ENCODE results near the gene MYLK. TPM values are rescaled to one million over a fixed set of nuclear protein-coding genes. Genes with fewer than 3 reads are reported as not detected.

Gene MYLK
- total and polyA plus RNA-seq, 9 donors, result 16.4 to 34.5 (median 27.0) TPM

- peak overlapping the region; percentile 99 for H3K27ac ChIP-seq (ENCODE audit: low read length)
- H3K36me3 ChIP-seq (ENCODE audit: control insufficient read depth, insufficient read depth, low read length), result peaks cover 3% of the 10 kb centered on the region
- 5% methylated on average over 7 of the region's 10 CpGs for WGBS (ENCODE audit: insufficient coverage)
- peaks cover 11% of the 10 kb centered on the region for H3K9me3 ChIP-seq (replicated peaks; ENCODE audit: control insufficient read depth, low read depth, low read length)
- peak overlapping the region; percentile 96 for H3K4me3 ChIP-seq (ENCODE audit: low read length)
- H3K4me1 ChIP-seq (ENCODE audit: control insufficient read depth, insufficient read depth, low read length), result peaks cover 10% of the 10 kb centered on the region
- peak; percentile 41 for DNase-seq
- H3K27me3 ChIP-seq (ENCODE audit: control insufficient read depth, insufficient read depth, low read length), result no peaks in the 10 kb centered on the region
Measured at GRCh38 chr3:123586131-123586530, 298.0 kb downstream of the MYLK start.

- no peaks in the 10 kb centered on the region for H3K27me3 ChIP-seq (ENCODE audit: control insufficient read depth, insufficient read depth, low read length)
- H3K4me1 ChIP-seq (ENCODE audit: control insufficient read depth, insufficient read depth, low read length), result peaks cover 10% of the 10 kb centered on the region
- peak within 1 kb of the TSS; percentile 99 for H3K27ac ChIP-seq (ENCODE audit: low read length)
- DNase-seq, result peak; percentile 99
- H3K9me3 ChIP-seq (replicated peaks; ENCODE audit: control insufficient read depth, low read depth, low read length), result peaks cover 2% of the 10 kb centered on the region
- peak within 1 kb of the TSS; percentile 96 for H3K4me3 ChIP-seq (ENCODE audit: low read length)
- H3K36me3 ChIP-seq (ENCODE audit: control insufficient read depth, insufficient read depth, low read length), result peaks cover 6% of the 10 kb centered on the region
- WGBS (ENCODE audit: insufficient coverage), result under 1% methylated on average over 49 of the region's 54 CpGs
Measured at GRCh38 chr3:123584988-123585937, 298.9 kb downstream of the MYLK start, which contains the start of gene HACD2. HACD2 (minus strand) TSS chr3:123585053; CDS start chr3:123585027, 26 bp downstream.

DNA sequence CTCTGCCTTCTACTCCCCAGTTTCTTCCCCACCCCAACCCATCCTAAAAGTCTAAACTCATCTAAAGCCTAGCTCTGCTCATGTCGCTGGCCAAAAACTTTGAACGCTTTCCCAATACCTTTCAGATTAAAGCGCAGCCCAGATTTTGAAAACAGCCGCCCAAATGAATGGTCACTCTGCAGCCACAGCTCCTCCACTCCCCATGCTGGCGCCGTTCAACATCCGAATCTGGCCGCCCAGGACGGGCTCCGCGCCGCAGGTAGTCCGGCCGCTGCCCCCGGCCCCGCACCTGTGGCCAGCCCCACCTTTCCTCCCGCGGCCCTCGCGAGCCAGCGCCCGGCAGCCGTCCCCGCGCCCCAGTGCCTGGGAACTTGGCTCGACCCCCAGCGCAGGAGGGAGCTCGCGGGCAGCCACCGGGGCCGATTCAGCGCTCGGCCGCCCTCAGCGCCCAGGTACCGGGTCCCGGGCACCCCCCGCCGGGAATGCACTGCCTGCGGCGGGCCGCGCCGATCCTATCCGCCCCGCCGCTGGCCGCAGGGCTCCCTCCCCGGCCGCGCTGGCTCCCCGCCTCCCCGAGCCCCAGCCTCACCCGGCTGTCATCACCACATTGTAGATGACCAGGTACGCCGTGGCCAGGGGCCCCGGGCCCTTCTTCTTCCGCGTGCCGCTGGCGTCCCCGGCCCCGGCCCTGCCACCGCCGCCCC is 299.7 kb downstream of the MYLK start:
- peak; percentile 63 for DNase-seq
- Histone ChIP-seq H3K9me3 (replicated peaks; ENCODE audit: control insufficient read depth, low read depth, low read length) (no peaks in the 10 kb centered on the region), H3K27ac (ENCODE audit: low read length) (peak overlapping the region; percentile 57), H3K27me3 (ENCODE audit: control insufficient read depth, insufficient read depth, low read length) (no peaks in the 10 kb centered on the region), H3K36me3 (ENCODE audit: control insufficient read depth, insufficient read depth, low read length) (peaks cover 6% of the 10 kb centered on the region), H3K4me3 (ENCODE audit: low read length) (peak overlapping the region; percentile 96), H3K4me1 (ENCODE audit: control insufficient read depth, insufficient read depth, low read length) (peaks cover 10% of the 10 kb centered on the region)
- under 1% methylated on average over 62 of the region's 65 CpGs for WGBS (ENCODE audit: insufficient coverage)

DNA sequence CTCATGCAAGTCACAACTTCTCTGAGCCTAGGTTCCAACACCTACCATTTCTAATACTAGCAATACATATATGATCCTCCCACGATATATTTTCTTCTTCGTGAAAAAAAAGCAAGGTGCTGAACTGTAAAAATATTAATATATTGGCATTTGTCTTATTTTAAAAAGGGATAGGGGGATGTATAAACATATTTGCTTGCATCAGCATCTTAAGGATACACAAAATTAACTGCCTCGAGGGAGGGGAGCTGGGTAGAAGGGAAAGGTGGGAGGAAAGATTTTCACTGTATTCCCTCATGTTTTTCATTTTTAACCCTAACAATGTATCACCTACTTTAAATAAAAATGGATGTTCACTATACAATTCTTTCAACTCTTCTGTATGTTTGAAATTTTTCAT is 300.6 kb downstream of the MYLK start:
- H3K4me3 ChIP-seq (ENCODE audit: low read length), result no peak overlapping the region
- peaks cover 8% of the 10 kb centered on the region for H3K36me3 ChIP-seq (ENCODE audit: control insufficient read depth, insufficient read depth, low read length)
- H3K4me1 ChIP-seq (ENCODE audit: control insufficient read depth, insufficient read depth, low read length), result peaks cover 10% of the 10 kb centered on the region
- no CpG with 5 or more reads among the region's 3 CpGs for WGBS (ENCODE audit: insufficient coverage)
- no peak for DNase-seq
- no peak overlapping the region for H3K27ac ChIP-seq (ENCODE audit: low read length)
- H3K27me3 ChIP-seq (ENCODE audit: control insufficient read depth, insufficient read depth, low read length), result no peaks in the 10 kb centered on the region
- no peaks in the 10 kb centered on the region for H3K9me3 ChIP-seq (replicated peaks; ENCODE audit: control insufficient read depth, low read depth, low read length)

DNA sequence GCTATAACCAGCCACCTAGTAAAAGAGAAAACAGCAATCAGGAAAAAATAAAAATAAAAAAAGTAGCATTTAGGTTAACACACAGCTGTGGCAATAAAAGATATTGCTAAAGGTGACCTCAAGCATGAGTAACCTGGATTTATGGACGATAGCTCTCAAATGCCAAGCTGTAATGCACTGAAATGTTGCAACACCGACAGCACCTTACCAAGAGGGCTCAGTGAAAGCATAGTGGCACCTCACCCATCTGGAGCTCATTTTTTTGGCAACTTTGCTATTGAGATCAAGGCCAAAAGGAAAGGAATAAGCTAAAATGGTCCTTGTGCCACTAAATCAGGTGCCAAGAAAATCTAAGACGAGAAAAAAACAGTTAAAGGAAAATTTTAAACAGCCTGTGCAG is 301.8 kb downstream of the MYLK start:
- no peak for DNase-seq
- no peak overlapping the region for H3K27ac ChIP-seq (ENCODE audit: low read length)
- WGBS (ENCODE audit: insufficient coverage), result 81% methylated on average over 2 of the region's 3 CpGs
- no peak overlapping the region for H3K4me3 ChIP-seq (ENCODE audit: low read length)
- H3K36me3 ChIP-seq (ENCODE audit: control insufficient read depth, insufficient read depth, low read length), result peaks cover 11% of the 10 kb centered on the region
- H3K4me1 ChIP-seq (ENCODE audit: control insufficient read depth, insufficient read depth, low read length), result peaks cover 10% of the 10 kb centered on the region
- H3K27me3 ChIP-seq (ENCODE audit: control insufficient read depth, insufficient read depth, low read length), result no peaks in the 10 kb centered on the region
- H3K9me3 ChIP-seq (replicated peaks; ENCODE audit: control insufficient read depth, low read depth, low read length), result no peaks in the 10 kb centered on the region

- Histone ChIP-seq H3K27me3 (ENCODE audit: control insufficient read depth, insufficient read depth, low read length) (no peaks in the 10 kb centered on the region), H3K9me3 (replicated peaks; ENCODE audit: control insufficient read depth, low read depth, low read length) (no peaks in the 10 kb centered on the region), H3K36me3 (ENCODE audit: control insufficient read depth, insufficient read depth, low read length) (peaks cover 15% of the 10 kb centered on the region), H3K27ac (ENCODE audit: low read length) (no peak overlapping the region), H3K4me3 (ENCODE audit: low read length) (no peak overlapping the region), H3K4me1 (ENCODE audit: control insufficient read depth, insufficient read depth, low read length) (no peaks in the 10 kb centered on the region)
- no peak for DNase-seq
- WGBS (ENCODE audit: insufficient coverage), result no CpG with 5 or more reads among the region's 3 CpGs
Measured at GRCh38 chr3:123576122-123576521, 308.0 kb downstream of the MYLK start.

GRCh38 chr3:123571973-123572365 is 312.2 kb downstream of the MYLK start:
- Histone ChIP-seq H3K4me3 (ENCODE audit: low read length) (no peak overlapping the region), H3K9me3 (replicated peaks; ENCODE audit: control insufficient read depth, low read depth, low read length) (no peaks in the 10 kb centered on the region), H3K27ac (ENCODE audit: low read length) (no peak overlapping the region), H3K4me1 (ENCODE audit: control insufficient read depth, insufficient read depth, low read length) (no peaks in the 10 kb centered on the region), H3K27me3 (ENCODE audit: control insufficient read depth, insufficient read depth, low read length) (no peaks in the 10 kb centered on the region), H3K36me3 (ENCODE audit: control insufficient read depth, insufficient read depth, low read length) (peaks cover 10% of the 10 kb centered on the region)
- WGBS (ENCODE audit: insufficient coverage), result no CpG with 5 or more reads among the region's 2 CpGs
- no peak for DNase-seq

DNA sequence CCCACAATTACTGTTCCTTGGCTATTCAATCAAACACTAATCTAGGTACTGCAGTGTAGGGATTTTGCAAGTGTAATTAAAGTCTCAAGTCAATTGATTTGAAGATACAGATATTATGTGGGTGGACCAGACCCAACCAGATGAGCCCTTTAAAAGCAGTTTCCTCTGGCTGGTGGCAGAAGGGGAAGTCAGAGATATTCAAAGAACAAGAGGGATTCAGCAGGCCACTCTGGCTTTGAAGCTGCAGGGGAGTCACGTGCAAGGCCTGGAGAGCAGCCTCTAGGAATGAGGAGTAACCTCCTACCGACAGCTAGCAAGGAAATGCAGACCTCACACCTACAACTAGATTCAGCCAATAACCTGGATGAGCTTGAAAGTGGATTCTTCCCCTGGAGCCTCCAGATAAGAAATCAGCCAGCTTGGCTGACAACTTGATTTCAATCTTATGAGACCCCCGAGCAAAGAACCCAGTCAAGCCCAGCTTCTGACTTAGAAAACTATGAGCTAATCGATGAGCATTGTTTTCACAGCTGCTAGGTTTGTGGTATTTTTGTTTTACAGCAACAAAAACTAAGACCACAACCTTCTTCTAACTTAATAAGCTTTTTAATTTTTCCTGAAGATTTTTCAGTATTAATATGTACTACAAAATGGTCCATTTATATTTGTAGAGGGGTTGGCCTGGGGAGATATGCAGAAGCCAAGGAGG is 312.7 kb downstream of the MYLK start:
- Histone ChIP-seq H3K4me1 (ENCODE audit: control insufficient read depth, insufficient read depth, low read length) (no peaks in the 10 kb centered on the region), H3K27ac (ENCODE audit: low read length) (no peak overlapping the region), H3K27me3 (ENCODE audit: control insufficient read depth, insufficient read depth, low read length) (no peaks in the 10 kb centered on the region), H3K9me3 (replicated peaks; ENCODE audit: control insufficient read depth, low read depth, low read length) (no peaks in the 10 kb centered on the region), H3K4me3 (ENCODE audit: low read length) (no peak overlapping the region), H3K36me3 (ENCODE audit: control insufficient read depth, insufficient read depth, low read length) (peaks cover 6% of the 10 kb centered on the region)
- WGBS (ENCODE audit: insufficient coverage), result no CpG with 5 or more reads among the region's 4 CpGs
- DNase-seq, result peak; percentile 43

DNA sequence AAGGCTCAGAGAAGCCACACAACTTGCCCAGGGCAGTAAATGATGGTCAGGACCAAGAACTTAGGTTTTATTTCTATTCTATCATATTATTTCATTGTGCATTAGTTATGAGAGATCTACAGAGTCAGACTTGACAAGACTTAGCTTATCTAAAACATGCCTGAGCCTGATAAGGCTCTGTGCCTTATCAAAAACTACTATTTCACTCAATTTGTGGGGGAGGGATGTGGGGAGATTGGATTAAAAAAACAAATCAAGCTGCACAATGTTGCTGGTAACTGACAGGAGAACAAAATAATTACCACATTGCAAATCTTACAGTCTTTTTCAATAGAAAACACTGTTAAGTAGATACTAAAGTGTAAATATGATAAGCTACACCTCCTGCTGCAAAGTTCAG is 315.3 kb downstream of the MYLK start:
- H3K36me3 ChIP-seq (ENCODE audit: control insufficient read depth, insufficient read depth, low read length), result peaks cover 12% of the 10 kb centered on the region
- H3K27me3 ChIP-seq (ENCODE audit: control insufficient read depth, insufficient read depth, low read length), result no peaks in the 10 kb centered on the region
- no peaks in the 10 kb centered on the region for H3K9me3 ChIP-seq (replicated peaks; ENCODE audit: control insufficient read depth, low read depth, low read length)
- DNase-seq, result no peak
- H3K4me1 ChIP-seq (ENCODE audit: control insufficient read depth, insufficient read depth, low read length), result no peaks in the 10 kb centered on the region
- no peak overlapping the region for H3K4me3 ChIP-seq (ENCODE audit: low read length)
- H3K27ac ChIP-seq (ENCODE audit: low read length), result no peak overlapping the region

DNA sequence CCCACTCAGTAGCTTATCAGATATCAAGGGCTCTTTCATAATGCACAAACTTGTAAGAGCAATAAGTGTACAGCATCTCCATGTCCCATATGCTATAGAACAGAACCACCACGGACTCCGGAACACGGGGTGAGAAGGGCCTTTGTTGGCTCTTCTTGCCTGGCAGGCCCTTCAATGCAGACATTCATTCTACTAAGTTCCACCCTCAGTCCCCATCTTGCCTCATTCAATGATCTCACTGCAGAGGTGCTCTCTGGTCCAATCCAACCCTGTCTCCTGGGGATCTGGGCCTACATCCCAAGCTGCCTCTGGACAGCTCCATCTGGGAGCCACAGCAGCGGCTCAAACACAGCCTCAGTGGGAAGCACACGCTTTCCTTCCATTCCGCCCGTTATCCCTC is 316.1 kb downstream of the MYLK start:
- 96% methylated on average over 6 of the region's 7 CpGs for WGBS (ENCODE audit: insufficient coverage)

More for the DNA sequence above, 316.1 kb downstream of the MYLK start:
- Histone ChIP-seq H3K9me3 (replicated peaks; ENCODE audit: control insufficient read depth, low read depth, low read length) (no peaks in the 10 kb centered on the region), H3K4me1 (ENCODE audit: control insufficient read depth, insufficient read depth, low read length) (no peaks in the 10 kb centered on the region), H3K27ac (ENCODE audit: low read length) (no peak overlapping the region), H3K27me3 (ENCODE audit: control insufficient read depth, insufficient read depth, low read length) (no peaks in the 10 kb centered on the region), H3K36me3 (ENCODE audit: control insufficient read depth, insufficient read depth, low read length) (peaks cover 12% of the 10 kb centered on the region), H3K4me3 (ENCODE audit: low read length) (no peak overlapping the region)
- DNase-seq, result no peak

All from muscle of leg (tissue), 11 donors.